Vagina (tissue), 2 donors: ENCODE results near the gene MESD.

ENCODE experiments used
- POLR2A ChIP-seq, 2 donors: fragments of 450-650 bp; IDR thresholded peaks; one replicate each; pipeline ENCODE4 v1.6.1; 2017; ENCODE audit warnings: antibody characterized with exemption in 2 of 2, mild to moderate bottlenecking in 2 of 2, moderate library complexity in 2 of 2
- POLR2AphosphoS5 ChIP-seq, 2 donors: sonication (generic); formaldehyde crosslinking; IDR thresholded peaks; one replicate each; pipeline ENCODE4 v1.9.0; 2017; ENCODE audit warnings: antibody characterized with exemption in 2 of 2, mild to moderate bottlenecking in 2 of 2, low read depth in 1 of 2; ENCODE audit not compliant: insufficient read depth in 1 of 2
- TF ChIP-seq, protein P1 (sequence below), 3 experiments: fragments of 450-650 bp in 2 of 3; fragments of 200-600 bp in 1 of 3; sonication (generic) in 1 of 3; IDR thresholded peaks; one replicate each; pipeline ENCODE4 v1.5.1; 2017 to 2019; ENCODE audit warnings: antibody characterized with exemption in 3 of 3, mild to moderate bottlenecking in 2 of 3, moderate library complexity in 2 of 3

DNA sequence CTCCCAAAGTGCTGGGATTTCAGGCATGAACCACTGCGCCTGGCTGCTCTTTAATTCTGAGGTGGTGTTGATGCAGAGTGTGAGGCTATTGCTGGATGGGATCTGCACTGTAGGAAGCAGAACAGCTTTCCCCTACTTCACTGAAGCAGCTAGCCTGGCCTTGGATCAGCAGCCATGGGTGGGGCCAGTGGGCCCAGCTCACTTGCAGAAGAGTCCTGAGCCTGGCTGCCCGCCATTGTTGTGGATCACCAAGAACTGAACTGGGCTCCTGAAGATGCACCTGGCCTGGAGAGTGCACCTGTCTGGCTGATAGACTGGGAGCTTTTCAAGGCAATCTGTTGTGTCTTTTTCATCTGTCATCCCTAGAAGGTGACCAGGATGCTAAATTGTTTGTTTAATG, 23.0 kb upstream of the MESD start:
- TF ChIP-seq, protein P1, sequence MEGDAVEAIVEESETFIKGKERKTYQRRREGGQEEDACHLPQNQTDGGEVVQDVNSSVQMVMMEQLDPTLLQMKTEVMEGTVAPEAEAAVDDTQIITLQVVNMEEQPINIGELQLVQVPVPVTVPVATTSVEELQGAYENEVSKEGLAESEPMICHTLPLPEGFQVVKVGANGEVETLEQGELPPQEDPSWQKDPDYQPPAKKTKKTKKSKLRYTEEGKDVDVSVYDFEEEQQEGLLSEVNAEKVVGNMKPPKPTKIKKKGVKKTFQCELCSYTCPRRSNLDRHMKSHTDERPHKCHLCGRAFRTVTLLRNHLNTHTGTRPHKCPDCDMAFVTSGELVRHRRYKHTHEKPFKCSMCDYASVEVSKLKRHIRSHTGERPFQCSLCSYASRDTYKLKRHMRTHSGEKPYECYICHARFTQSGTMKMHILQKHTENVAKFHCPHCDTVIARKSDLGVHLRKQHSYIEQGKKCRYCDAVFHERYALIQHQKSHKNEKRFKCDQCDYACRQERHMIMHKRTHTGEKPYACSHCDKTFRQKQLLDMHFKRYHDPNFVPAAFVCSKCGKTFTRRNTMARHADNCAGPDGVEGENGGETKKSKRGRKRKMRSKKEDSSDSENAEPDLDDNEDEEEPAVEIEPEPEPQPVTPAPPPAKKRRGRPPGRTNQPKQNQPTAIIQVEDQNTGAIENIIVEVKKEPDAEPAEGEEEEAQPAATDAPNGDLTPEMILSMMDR (IDR thresholded peaks at IDR 0.05): no peak
- no peak for TF ChIP-seq POLR2A (IDR thresholded peaks at IDR 0.05)
- TF ChIP-seq POLR2AphosphoS5 (IDR thresholded peaks at IDR 0.05; ENCODE audit: insufficient read depth in 1 of 2, low read depth in 1 of 2): no peak
